ENCODE data around the gene AQP7.
"Not testable (repeated sequence)": the region's sequence is repeated elsewhere in the genome, so short reads cannot be mapped to it uniquely, and the experiment has no call there.

The AQP7 gene

GRCh38 chr9:33366979-33367480 lies 35.3 kb downstream of the AQP7 start:
- DNase-seq = no peak

GRCh38 chr9:33364814-33365213 lies 37.6 kb downstream of the AQP7 start:
- not testable (repeated sequence) for DNase-seq

GRCh38 chr9:33364127-33364526 lies 38.2 kb downstream of the AQP7 start:
- no peak for DNase-seq

GRCh38 chr9:33358641-33359040 lies 43.7 kb downstream of the AQP7 start:
- not testable (repeated sequence) for DNase-seq

GRCh38 chr9:33355933-33356332 lies 46.4 kb downstream of the AQP7 start:
- DNase-seq = no peak

- no peak for DNase-seq
Measured at GRCh38 chr9:33354651-33355211, 47.6 kb downstream of the AQP7 start.

- no peak for DNase-seq
Measured at GRCh38 chr9:33351547-33351946, 50.8 kb downstream of the AQP7 start.

GRCh38 chr9:33350310-33350709 lies 52.1 kb downstream of the AQP7 start:
- DNase-seq = no peak

GRCh38 chr9:33349743-33350142 lies 52.6 kb downstream of the AQP7 start:
- no peak for DNase-seq

GRCh38 chr9:33348998-33349397 lies 53.4 kb downstream of the AQP7 start:
- DNase-seq = no peak

- DNase-seq = no peak
Measured at GRCh38 chr9:33346564-33346963, 55.8 kb downstream of the AQP7 start.

GRCh38 chr9:33344145-33344544 lies 58.2 kb downstream of the AQP7 start:
- no peak for DNase-seq

GRCh38 chr9:33341182-33341581 lies 61.2 kb downstream of the AQP7 start:
- no peak for DNase-seq

- no peak for DNase-seq
Measured at GRCh38 chr9:33340186-33340585, 62.2 kb downstream of the AQP7 start.

Measured in femur (tissue), 1 donor.